ENCODE measurements around the gene SLC22A9.
"Not testable (repeated sequence)": the region's sequence is repeated elsewhere in the genome, so short reads cannot be mapped to it uniquely, and the experiment has no call there.

Gene SLC22A9

GRCh38 chr11:63369165-63369970 is at the start of gene SLC22A9:
SLC22A9 (plus strand) TSS chr11:63369785; CDS start chr11:63370057, 272 bp downstream.
- in situ Hi-C loops (cut with MboI; ENCODE audit: low pct_unique_long_range_greater_than_20kb, low sequenced_read_pairs): no loop called here
- DNase-seq: no peak

GRCh38 chr11:63321723-63322122 is 47.9 kb upstream of the SLC22A9 start:
- DNase-seq: no peak
- in situ Hi-C loops (cut with MboI; ENCODE audit: low pct_unique_long_range_greater_than_20kb, low sequenced_read_pairs): no loop called here

- in situ Hi-C loops (cut with MboI; ENCODE audit: low pct_unique_long_range_greater_than_20kb, low sequenced_read_pairs); DNase-seq: not testable (repeated sequence)
Observed at GRCh38 chr11:63335089-63335488, 34.5 kb upstream of the SLC22A9 start.

- in situ Hi-C loops (cut with MboI; ENCODE audit: low pct_unique_long_range_greater_than_20kb, low sequenced_read_pairs): no loop called here
- no peak for DNase-seq
Observed at GRCh38 chr11:63337070-63337469, 32.5 kb upstream of the SLC22A9 start.

GRCh38 chr11:63343130-63343529 is 26.5 kb upstream of the SLC22A9 start:
- in situ Hi-C loops (cut with MboI; ENCODE audit: low pct_unique_long_range_greater_than_20kb, low sequenced_read_pairs): no loop called here
- DNase-seq: no peak

GRCh38 chr11:63352144-63352543 is 17.4 kb upstream of the SLC22A9 start:
- in situ Hi-C loops (cut with MboI; ENCODE audit: low pct_unique_long_range_greater_than_20kb, low sequenced_read_pairs): no loop called here
- no peak for DNase-seq

- in situ Hi-C loops (cut with MboI; ENCODE audit: low pct_unique_long_range_greater_than_20kb, low sequenced_read_pairs): no loop called here
- no peak for DNase-seq
Observed at GRCh38 chr11:63362196-63362793, 7.3 kb upstream of the SLC22A9 start.

GRCh38 chr11:63369971-63370588 is 495 bp downstream of the SLC22A9 start:
- in situ Hi-C loops (cut with MboI; ENCODE audit: low pct_unique_long_range_greater_than_20kb, low sequenced_read_pairs): no loop called here
- DNase-seq: no peak

- in situ Hi-C loops (cut with MboI; ENCODE audit: low pct_unique_long_range_greater_than_20kb, low sequenced_read_pairs): no loop called here
- no peak for DNase-seq
Observed at GRCh38 chr11:63371396-63371795, 1.8 kb downstream of the SLC22A9 start.

- DNase-seq: peak; percentile 35
- in situ Hi-C loops (cut with MboI; ENCODE audit: low pct_unique_long_range_greater_than_20kb, low sequenced_read_pairs): no loop called here
Observed at GRCh38 chr11:63375434-63375833, 5.8 kb downstream of the SLC22A9 start.

GRCh38 chr11:63380130-63380529 is 10.5 kb downstream of the SLC22A9 start:
- in situ Hi-C loops (cut with MboI; ENCODE audit: low pct_unique_long_range_greater_than_20kb, low sequenced_read_pairs): no loop called here
- no peak for DNase-seq

- no peak for DNase-seq
- in situ Hi-C loops (cut with MboI; ENCODE audit: low pct_unique_long_range_greater_than_20kb, low sequenced_read_pairs): no loop called here
Observed at GRCh38 chr11:63395697-63396096, 26.1 kb downstream of the SLC22A9 start.

GRCh38 chr11:63404161-63404935 is 34.8 kb downstream of the SLC22A9 start:
- in situ Hi-C loops (cut with MboI; ENCODE audit: low pct_unique_long_range_greater_than_20kb, low sequenced_read_pairs): no loop called here
- no peak for DNase-seq

- in situ Hi-C loops (cut with MboI; ENCODE audit: low pct_unique_long_range_greater_than_20kb, low sequenced_read_pairs): no loop called here
- no peak for DNase-seq
Observed at GRCh38 chr11:63405114-63405513, 35.5 kb downstream of the SLC22A9 start.

- no peak for DNase-seq
- in situ Hi-C loops (cut with MboI; ENCODE audit: low pct_unique_long_range_greater_than_20kb, low sequenced_read_pairs): no loop called here
Observed at GRCh38 chr11:63406458-63406857, 36.9 kb downstream of the SLC22A9 start.

GRCh38 chr11:63417174-63417852 is 47.7 kb downstream of the SLC22A9 start:
- in situ Hi-C loops (cut with MboI; ENCODE audit: low pct_unique_long_range_greater_than_20kb, low sequenced_read_pairs): no loop called here
- DNase-seq: no peak

GRCh38 chr11:63427971-63428508 is 58.5 kb downstream of the SLC22A9 start:
- in situ Hi-C loops (cut with MboI; ENCODE audit: low pct_unique_long_range_greater_than_20kb, low sequenced_read_pairs): no loop called here
- DNase-seq: no peak

GRCh38 chr11:63430731-63431130 is 61.1 kb downstream of the SLC22A9 start:
- in situ Hi-C loops (cut with MboI; ENCODE audit: low pct_unique_long_range_greater_than_20kb, low sequenced_read_pairs); DNase-seq: not testable (repeated sequence)

- DNase-seq; in situ Hi-C loops (cut with MboI; ENCODE audit: low pct_unique_long_range_greater_than_20kb, low sequenced_read_pairs): not testable (repeated sequence)
Observed at GRCh38 chr11:63435351-63435750, 65.8 kb downstream of the SLC22A9 start.

All from KBM-7 (cell line).